ENCODE results near the gene PCYOX1L.
"Not testable (repeated sequence)": the region's sequence is repeated elsewhere in the genome, so short reads cannot be mapped to it uniquely, and the experiment has no call there.

Gene PCYOX1L

DNA sequence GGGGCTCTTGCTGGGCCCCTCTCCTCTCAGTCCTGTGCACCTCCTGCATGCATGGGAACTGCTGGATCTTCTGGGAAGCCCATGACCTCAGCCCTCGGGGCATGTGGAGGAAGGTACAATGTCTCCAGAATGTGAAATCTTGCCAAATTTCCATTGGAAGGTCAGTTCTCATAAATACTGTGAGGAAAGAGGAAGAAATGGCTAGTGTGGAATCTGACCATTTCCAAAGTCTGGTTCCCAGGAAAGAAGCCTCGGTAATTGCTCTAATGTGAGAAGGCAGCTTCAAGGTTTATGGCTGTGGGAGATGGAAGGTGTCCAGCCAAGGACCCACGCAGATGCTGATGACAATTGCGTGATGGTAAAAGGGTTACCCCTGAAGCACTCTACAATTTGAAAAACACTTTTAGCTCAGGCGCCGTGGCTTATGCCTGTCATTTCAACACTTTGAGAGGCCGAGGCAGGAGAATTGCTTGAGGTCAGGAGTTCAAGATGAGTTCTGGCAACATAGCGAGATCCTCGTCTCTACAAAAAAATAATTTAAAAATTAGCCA is 29.3 kb downstream of the PCYOX1L start:
- no peak for DNase-seq (ENCODE audit: low read depth in 2 of 2)

DNA sequence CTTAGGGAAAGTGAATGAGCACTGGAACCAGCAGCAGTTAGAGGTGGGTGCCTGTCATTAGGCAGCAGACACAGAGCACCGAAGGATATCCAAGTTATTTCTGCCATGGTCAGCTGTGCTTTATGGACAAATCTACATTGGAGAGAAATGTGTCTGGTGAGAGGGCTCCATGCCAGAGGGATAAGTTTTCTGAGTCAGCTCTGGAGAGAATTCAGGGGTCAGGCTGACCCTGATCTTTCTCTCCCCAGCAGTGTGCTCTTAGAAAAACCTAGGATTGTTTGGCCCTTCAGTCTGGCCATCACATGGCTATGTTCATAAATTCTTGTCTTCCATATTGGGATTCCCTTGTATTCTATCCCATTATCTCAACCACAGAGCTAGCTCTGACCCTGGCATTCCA is 30.1 kb downstream of the PCYOX1L start:
- DNase-seq (ENCODE audit: low read depth in 2 of 2) = no peak

DNA sequence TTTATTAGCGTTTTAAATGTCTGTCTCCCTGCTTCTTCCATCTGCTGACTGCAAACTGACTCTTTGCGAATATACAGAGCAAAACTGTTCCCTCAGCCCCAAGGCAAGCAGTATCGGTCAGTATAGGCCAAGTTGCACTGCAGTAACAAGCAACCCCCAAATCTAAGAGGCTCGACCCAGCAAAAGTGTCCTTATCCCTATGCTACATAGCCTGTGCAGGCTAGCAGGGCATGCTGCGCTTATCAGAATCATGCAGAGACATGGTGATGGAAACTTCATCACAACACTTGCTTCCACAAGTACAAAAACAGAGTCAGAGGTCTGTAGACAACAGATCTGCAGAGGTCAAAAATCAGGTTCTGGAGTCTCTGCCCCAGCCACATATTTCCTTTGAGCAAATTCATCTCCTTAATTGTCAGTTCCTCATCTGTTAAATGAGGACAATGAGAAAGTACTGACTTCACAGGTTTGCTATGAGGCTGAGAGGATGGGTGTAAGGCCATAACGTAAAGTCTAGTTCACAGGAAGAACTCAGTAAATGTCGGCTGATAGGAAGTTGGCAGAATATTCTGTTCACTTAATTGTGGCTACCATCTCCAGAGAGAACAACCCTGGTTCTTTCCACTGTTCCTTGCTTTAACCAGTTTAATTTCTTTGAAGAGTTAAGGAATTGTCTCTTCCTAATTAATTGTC is 30.8 kb downstream of the PCYOX1L start:
- no peak for DNase-seq (ENCODE audit: low read depth in 2 of 2)

DNA sequence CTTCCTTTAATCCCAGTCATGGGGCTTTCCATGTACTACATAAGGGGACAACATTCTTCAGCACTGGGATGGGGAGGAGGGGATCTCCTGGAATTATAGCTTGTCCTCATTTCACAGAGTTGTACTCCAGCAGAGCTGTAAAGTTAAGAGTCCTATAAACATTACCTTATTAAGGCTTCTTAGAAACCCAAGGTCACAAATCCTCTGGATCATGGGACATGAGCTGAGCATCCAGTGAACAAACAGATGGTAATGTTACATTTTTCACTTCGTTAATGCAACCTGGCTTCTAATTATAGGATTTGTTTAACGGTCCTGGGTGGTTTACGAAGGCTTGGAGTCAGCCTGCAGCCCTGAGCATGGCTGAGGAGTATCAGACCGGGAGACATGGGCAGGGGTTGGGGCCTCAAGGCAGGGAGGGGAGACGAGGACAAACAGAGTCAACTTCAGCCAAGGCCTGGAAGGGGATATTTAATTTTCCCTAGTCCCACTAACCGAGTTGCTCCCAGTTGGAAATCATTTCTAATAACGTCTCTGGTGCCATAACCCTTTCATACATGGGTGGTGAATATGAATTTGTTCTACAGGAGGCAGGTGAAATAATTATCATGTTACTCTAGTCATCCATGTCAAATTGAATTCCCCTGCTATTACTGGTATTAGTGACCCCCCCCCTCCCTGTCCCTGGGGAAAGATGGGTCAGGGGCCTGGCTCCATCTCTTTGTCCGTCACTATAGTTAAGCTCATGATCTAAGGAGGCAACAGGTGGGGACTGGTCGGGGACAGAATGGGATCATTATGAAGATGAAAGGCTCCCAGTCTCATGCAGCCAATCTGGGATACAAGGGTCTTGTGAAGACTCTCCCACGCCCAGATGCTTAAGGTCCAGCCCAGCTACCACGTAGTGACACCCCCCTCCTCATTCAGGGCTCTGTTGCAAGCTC is 32.0 kb downstream of the PCYOX1L start:
- DNase-seq (ENCODE audit: low read depth in 2 of 2) = no peak

DNA sequence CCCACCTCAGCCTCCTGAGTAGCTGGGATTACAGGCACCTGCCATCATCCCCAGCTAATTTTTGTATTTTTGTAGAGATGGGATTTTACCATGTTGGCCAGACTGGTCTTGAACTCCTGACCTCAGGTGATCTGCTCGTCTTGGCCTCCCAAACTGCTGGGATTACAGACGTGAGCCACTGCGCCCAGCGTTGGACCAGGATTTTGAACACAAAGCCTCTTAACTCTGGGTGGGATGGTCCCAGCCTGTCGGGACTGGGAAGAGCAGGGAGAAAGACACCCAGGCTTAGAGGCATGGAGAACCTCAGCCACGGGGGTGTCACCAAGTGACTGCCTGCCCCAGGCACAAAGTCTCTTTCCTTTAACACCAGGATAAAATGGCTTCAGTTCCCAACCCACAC is 33.2 kb downstream of the PCYOX1L start:
- DNase-seq (ENCODE audit: low read depth in 2 of 2) = not testable (repeated sequence)

DNA sequence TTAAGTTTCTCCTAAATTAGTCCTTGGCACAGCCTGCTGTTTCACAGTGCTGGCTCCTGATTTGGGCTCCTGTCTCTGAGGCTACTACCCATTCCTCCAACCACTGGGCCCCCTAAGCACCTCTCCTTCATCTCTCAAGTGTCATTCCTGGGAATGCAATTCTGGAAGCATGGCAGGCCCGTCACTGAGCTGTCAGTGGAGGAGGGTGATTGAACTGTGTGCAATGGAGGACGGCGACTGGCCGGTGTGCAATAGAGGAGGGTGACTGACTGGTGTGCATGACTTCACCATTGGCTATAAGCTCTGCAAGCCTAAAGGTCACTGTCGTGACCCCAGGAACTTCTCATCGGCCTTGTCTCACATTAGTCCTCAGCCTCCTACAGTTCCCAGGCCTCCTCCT is 33.7 kb downstream of the PCYOX1L start:
- DNase-seq (ENCODE audit: low read depth in 2 of 2) = no peak

DNA sequence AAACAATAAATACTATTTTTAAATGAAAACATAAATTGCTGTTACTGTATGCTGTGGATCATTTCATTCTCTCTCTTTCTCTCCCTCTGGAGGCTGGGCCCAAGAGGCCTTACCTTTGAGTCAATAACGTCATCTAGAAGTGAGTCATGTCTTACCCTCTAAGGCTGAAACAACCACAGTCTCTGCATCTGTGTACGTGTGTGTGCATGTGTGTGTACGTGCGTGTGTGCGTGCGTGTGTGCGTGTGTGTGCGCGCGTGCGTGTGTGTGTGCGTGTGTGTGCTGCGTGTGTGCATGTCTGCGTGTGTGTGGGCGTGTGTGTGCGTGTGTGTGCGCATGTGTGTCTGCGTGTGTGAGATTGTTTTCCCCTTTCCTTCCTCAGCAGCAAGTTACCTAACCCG is 34.9 kb downstream of the PCYOX1L start:
- DNase-seq (ENCODE audit: low read depth in 2 of 2) = no peak

DNA sequence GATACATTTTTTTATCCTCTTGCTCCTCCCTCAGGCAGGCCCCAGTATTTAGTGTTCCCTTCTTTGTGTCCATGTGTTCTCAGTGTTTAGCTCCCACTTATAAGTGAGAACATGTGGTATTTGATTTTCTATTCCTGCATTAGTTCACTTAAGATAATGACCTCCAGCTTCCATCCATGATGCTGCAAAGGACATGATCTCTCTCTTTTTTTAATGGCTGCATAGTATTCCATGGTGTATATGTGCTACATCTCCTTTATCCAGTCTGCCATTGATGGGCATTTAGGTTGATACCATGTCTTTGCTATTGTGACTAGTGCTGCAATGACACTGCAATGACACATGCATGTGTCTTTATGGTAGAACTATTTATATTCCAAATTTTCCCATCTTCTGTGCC is 37.1 kb downstream of the PCYOX1L start:
- DNase-seq (ENCODE audit: low read depth in 2 of 2) = not testable (repeated sequence)

DNA sequence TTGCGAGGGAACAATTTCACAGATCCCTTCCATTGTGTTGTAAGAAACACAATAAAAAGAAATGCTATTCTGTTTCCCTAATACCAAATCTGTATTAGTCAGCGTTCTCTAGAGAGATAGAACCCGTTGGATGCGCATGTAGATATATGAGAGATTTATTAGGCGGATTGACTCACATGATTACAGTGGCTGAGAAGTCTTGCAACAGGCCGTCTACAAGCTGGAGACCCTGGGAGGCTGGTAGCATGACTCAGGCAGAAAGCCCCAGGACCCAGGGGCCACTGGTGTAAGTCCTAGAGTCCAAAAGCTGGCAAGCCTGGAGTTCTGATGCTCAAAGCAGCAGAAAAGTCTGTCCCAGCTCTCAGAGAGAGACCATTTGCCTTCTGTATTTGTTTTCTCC is 39.7 kb downstream of the PCYOX1L start:
- no peak for DNase-seq (ENCODE audit: low read depth in 2 of 2)

DNA sequence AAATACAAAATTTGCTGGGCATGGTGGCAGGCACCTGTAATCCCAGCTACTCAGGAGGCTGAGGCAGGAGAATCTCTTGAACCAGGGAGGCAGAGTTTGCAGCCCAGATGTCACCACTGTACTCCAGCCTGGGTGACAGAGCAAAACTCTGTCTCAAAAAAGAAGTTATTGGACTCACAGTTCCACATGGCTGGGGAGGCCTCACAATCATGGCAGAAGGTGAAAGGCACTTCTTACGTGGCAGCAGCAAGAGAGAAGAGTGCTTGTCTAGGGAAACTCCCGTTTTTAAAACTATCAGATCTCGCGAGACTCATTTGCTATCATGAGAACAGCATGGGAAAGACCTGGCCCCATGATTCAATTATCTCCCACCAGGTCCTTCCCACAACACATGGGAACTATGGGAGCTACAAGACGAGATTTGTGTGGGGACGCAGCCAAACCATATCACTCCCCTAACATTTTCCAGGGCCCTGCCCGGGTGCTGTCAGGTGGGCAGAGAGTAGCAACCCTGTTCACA is 41.0 kb downstream of the PCYOX1L start:
- not testable (repeated sequence) for DNase-seq (ENCODE audit: low read depth in 2 of 2)

DNA sequence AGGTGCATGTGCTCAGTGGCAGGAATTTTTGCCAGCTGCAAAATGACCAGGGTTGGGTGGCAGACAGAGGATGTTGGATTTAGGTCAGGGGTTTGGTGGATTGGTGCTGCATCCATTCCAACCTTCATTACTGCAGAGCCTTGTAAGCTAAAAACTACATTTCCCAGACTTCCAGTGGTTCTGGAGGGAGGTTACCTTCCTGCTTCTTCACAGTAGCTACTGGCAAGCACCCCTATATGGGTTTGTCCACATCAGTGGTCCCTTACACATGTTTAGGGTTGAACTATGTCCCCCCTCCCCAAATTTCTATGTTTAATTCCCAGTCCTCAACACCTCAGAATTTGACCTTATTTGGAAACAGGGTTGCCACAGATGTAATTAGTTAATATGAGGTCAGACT is 41.9 kb downstream of the PCYOX1L start:
- no peak for DNase-seq (ENCODE audit: low read depth in 2 of 2)

DNA sequence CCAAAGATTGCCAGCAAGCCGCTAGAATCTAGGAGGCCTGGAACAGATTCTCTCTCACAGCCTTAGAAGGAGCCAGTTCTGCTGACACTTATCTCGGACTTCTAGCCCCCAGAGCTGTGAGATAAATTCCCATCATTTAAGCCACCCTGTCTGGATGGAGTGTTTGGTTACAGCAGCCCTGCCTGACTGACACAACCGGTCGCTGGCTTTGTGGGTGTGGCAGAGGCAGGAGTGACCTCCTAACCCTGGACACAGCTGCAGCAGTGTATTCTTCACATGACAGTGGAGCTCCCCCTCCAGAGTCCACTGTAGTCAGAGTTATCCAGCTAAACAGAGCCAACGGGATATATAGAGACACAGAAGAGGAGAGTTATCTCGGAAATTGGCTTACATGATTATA is 42.5 kb downstream of the PCYOX1L start:
- DNase-seq (ENCODE audit: low read depth in 2 of 2) = no peak

DNA sequence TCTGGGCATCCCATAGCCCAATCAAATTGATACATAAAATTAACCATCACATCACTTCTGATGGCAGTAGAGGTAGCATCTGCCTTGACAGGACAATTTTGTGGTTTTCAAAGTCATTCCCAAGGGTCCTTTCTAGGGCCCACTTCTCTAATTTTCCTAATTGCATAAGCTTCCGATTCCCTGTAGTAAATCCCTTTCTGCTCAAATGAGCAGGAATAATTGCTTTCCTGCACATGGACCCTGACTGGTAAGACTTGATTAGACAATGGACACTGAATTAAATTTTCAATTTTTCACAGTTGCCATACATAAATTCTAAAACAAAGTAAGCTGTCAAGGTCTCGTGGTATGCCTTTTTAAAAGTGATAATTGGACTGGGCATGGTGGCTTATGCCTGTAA is 43.2 kb downstream of the PCYOX1L start:
- no peak for DNase-seq (ENCODE audit: low read depth in 2 of 2)

DNA sequence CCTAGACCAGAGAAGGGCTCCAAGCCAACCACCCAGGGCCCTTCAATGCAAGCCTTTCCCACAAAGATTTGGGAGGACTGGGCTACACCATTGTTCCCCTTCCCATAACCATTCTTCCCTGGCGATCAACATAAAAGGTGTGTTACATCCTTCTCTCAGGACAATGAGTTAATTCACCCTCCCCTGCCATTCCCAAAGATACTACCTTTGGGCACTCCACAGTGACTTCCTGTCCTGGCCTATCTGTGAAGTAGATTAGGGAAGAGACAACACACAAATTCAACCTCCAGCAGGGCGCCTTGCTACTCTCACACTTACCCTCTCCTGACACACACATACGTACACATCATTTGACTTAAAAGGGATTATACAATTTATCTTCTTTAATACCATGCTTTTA is 44.4 kb downstream of the PCYOX1L start:
- no peak for DNase-seq (ENCODE audit: low read depth in 2 of 2)

DNA sequence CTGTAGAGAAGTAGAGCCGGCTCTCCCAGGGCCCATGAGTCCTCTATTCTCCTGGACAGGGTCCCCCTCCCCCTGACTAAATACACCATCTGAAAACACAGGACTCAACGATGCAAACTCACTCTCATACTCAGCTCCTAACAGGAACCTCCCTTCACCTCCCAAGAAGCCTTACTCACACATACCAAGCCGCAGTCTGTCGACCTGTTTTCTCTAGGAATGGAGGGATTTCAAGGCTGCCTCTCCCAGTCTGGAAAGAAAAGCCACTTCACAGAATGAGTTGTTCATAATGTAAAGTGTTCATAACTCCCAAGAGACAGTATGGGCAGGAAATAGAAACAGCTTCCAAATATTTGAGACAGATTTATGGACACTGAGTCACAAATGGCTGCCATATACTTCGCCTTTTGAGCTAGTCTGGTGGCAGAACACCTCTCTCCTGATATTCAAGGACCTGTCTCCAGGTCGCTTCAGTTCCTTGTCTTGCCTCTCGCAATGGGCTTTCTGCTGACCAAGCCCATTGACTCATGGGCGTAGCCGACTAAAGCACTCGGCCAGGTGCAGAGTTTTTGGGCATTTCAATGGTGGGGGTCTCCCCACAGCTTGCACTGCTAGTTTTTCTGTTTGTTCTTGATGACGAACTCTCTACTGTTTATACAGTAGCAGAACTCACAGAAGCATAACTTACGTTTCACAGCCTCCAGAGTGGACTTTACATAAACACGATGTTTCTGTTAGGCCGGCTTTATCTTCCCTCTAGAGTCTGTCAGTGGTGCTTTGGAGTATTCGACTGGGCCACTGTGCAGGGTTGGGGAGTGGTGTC is 46.3 kb downstream of the PCYOX1L start:
- no peak for DNase-seq (ENCODE audit: low read depth in 2 of 2)

DNA sequence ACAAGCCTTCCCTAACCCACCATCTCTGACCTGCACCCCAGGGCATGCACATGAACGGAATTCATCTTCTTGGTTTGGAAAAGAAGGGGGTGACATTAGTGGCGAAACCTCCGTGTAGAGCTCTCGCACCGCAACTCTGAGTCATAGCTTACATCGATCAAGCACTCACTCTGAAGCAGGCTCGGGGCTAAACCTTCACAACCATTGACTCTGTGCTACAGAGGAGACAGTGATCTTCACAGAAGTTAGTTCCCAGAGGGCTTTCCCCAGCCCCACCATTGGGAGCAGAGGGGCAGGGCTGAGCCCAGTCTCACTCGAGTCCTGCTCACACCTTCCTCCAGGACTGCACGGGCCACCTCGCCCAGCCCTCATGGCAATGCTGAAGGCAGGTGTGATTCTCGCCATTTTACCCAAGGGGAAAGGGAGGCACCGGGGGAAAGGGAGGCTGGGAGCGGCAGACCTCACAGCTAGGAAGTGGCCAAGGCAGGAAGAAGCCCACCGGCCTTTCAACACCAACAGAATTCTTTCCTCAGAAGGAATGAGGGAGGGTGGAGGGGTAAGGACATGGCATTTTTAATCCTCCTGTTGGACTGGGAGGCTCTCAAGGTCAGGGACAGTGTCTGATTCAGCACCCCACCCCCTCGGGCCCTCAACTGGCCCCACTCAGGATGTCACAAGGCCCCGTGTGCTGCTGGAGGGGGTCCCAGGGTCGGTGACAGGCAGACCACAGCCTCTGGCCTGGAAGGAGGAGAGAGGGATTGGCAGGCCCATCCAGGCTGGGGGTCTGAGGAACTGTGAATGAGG is 47.1 kb downstream of the PCYOX1L start:
- no peak for DNase-seq (ENCODE audit: low read depth in 2 of 2)

DNA sequence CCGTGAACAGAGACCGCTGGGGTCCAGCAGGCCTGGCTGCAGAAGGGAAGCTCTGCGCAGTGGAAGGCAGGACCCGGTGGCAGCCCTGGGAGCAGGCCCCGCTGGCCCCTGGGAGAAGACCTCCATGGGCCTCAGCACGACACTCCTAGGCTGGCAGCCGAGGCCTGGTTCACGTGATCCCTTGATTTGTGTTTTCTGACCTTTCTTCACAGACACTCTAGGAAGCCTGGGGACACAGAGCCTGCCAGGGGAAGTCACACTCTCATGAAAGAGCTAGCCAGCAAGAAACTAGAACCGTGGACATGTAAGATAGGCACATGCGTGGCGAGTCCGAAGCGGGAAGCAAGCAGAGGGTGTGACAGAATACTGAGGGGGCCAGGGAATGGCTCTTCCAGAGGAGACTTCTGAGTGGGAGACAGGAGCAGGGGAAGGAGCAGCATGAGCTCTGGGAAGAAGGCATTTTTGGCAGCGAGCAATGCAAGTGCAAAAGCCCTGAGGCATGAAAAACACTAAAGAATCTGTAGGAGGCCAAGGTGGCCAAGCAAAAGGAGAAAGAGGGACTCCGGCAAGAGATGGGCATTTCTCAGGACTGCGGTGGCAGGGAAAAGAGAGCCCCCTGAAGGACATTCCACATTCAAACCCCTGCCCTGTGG is 47.8 kb downstream of the PCYOX1L start:
- DNase-seq (ENCODE audit: low read depth in 2 of 2) = no peak

DNA sequence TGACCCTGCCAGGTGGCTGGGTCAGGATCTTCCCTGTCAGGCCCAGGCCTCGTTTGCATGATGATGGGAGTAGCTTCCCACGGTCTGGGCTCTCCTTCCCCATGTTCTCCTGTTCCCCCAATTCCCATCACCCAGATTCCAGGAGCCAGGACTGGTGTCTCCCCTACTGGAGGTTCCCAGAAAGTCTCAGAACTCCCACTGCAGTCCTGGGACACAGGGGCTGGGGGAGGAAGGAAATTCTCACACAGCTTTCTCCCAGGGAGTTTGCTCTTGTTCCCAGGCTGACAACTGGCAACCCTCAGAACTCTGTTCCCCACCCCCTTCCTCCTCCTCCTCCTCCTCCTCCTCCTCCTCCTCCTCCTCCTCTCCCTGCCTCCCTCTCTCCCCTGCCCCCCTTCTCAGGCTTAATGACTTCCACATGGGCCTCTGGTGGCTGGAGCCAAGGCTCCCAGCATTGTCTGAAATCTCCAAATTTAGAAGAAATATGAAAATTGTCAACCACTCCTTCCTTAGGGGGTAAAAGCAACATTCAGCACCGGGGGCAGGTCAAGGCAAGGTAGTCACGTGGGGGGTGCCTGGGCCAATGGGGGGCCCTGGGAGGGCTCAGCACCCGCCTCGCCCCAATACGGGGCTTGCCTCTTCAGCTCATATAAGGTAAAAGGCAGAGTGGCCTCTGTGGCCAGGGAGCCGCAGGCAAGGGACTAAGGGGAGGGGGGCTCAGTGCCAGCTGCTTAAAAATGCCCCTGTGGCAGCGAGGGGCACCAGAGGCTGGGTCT is 48.5 kb downstream of the PCYOX1L start:
- DNase-seq (ENCODE audit: low read depth in 2 of 2) = no peak

DNA sequence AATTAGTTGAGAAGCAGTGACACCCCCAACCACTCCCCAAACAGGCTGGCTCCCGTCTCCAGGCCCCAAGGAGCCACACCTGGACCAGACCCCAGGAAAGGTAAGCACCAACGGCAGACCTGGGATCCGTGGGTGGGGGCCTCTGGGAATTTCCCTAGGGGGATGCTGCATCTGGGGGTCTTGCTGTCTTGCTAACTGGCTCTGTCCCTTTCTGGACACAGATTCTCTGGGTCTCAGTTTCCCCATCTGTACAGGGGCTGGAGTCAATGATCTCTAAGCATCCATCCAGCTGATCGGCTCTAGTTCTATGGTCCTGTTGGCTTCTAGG is 49.1 kb downstream of the PCYOX1L start:
- DNase-seq (ENCODE audit: low read depth in 2 of 2) = no peak
